Activated B cell treated with CpG ODN at 0.5 μM for 24 hours (primary cell): ENCODE data around the gene BEX4. TPM values are rescaled to one million over a fixed set of nuclear protein-coding genes. Genes with fewer than 3 reads are reported as not detected.
"Not testable (repeated sequence)": the region's sequence is repeated elsewhere in the genome, so short reads cannot be mapped to it uniquely, and the experiment has no call there.

ENCODE experiments used
- ATAC-seq: fragments of 200-7000 bp; cut with Tn5 transposase; one replicate; pipeline ENCODE4 v1.10.0; 2021; ENCODE audit warnings: low read depth, mild to moderate bottlenecking, moderate library complexity
- CTCF ChIA-PET: fragments of 350-600 bp; sonication (Branson Sonifier 250); formaldehyde crosslinking; loops from one replicate; lab custom pipeline; 2021; ENCODE audit warnings: antibody characterized with exemption; lab: Charles Lee
- POLR2A ChIA-PET: fragments of 350-600 bp; sonication (Branson Sonifier 250); formaldehyde crosslinking; loops from one replicate; lab custom pipeline; 2021; ENCODE audit warnings: antibody characterized with exemption; lab: Charles Lee
- DNase-seq: peaks from one replicate; pipeline ENCODE4 v3.0.0; 2022
- H3K27ac Mint-ChIP-seq: one replicate; pipeline ENCODE4 v1.8.0; 2020; ENCODE audit warnings: mixed read lengths
- H3K27me3 Mint-ChIP-seq: one replicate; pipeline ENCODE4 v1.8.0; 2021; ENCODE audit warnings: mixed read lengths
- H3K36me3 Mint-ChIP-seq: one replicate; pipeline ENCODE4 v1.8.0; 2021; ENCODE audit warnings: low read depth, mixed read lengths
- H3K4me1 Mint-ChIP-seq: one replicate; pipeline ENCODE4 v1.8.0; 2021; ENCODE audit warnings: mixed read lengths
- H3K4me3 Mint-ChIP-seq: one replicate; pipeline ENCODE4 v1.8.0; 2020; ENCODE audit warnings: mild to moderate bottlenecking, mixed read lengths
- H3K9me3 Mint-ChIP-seq: one replicate; pipeline ENCODE4 v1.8.0; 2020; ENCODE audit warnings: mixed read lengths
- intact Hi-C: fragments of 100-400 bp; cut with micrococcal nuclease; formaldehyde crosslinking; loops from one replicate; pipeline ENCODE4 v1.15.1; 2024
- total RNA-seq: library from RNA; stranded (reverse); gene quantifications from 2 replicates; pipeline ENCODE4 v1.2.3, GENCODE V29; 2022
- TF ChIP-seq, protein P1 (sequence below): fragments of 200-600 bp; IDR thresholded peaks from one replicate; pipeline ENCODE4 v1.8.0; 2022; ENCODE audit warnings: antibody characterized with exemption, mild to moderate bottlenecking

BEX4 gene
- total RNA-seq, 1 donor from 2014 or later = 12.1 TPM

- CTCF ChIA-PET = interaction anchor here (2.5 kb wide), 1 partner anchor 226 kb away, joined by 9 read pairs; no protein-coding TSS in a partner anchor
- TF ChIP-seq, protein P1, sequence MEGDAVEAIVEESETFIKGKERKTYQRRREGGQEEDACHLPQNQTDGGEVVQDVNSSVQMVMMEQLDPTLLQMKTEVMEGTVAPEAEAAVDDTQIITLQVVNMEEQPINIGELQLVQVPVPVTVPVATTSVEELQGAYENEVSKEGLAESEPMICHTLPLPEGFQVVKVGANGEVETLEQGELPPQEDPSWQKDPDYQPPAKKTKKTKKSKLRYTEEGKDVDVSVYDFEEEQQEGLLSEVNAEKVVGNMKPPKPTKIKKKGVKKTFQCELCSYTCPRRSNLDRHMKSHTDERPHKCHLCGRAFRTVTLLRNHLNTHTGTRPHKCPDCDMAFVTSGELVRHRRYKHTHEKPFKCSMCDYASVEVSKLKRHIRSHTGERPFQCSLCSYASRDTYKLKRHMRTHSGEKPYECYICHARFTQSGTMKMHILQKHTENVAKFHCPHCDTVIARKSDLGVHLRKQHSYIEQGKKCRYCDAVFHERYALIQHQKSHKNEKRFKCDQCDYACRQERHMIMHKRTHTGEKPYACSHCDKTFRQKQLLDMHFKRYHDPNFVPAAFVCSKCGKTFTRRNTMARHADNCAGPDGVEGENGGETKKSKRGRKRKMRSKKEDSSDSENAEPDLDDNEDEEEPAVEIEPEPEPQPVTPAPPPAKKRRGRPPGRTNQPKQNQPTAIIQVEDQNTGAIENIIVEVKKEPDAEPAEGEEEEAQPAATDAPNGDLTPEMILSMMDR = no peak
- POLR2A ChIA-PET = no interaction called here
- Mint-ChIP-seq H3K36me3 (no peaks in the 10 kb centered on the region), H3K4me1 (peaks cover 3% of the 10 kb centered on the region), H3K27me3 (peaks cover 4% of the 10 kb centered on the region), H3K9me3 (no peaks in the 10 kb centered on the region), H3K4me3 (no peak overlapping the region), H3K27ac (no peak overlapping the region)
- DNase-seq (no peak), ATAC-seq (no peak)
- intact Hi-C loops = no loop called here
Observed at GRCh38 chrX:103177556-103177955, 37.4 kb upstream of the BEX4 start.

DNA sequence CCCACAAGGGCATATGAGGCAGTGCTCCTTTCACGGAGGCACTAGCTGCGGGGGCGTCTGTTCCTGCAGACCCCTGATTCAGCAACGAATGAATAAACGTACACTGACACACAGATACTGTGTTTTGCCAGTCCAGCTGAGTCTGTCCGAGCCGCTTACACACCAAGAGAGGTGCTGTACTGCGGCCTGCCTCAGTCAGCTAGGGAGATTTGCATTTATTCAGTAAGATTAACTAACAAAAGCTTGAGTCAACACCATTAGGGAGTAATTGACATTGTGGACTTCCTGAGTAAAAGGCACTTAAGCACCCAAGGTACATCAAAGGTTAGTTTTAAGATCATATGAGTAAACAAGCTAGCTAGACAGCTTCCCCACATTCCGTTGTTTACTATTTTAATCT lies 31.0 kb upstream of the BEX4 start:
- no peaks in the 10 kb centered on the region for H3K36me3 Mint-ChIP-seq
- DNase-seq (no peak), ATAC-seq (no peak)
- TF ChIP-seq, protein P1 = no peak
- no peak overlapping the region for H3K4me3 Mint-ChIP-seq
- ChIA-PET CTCF (no interaction called here), POLR2A (no interaction called here)
- H3K27ac Mint-ChIP-seq = no peak overlapping the region
- no peaks in the 10 kb centered on the region for H3K4me1 Mint-ChIP-seq
- H3K9me3 Mint-ChIP-seq = no peaks in the 10 kb centered on the region
- H3K27me3 Mint-ChIP-seq = no peaks in the 10 kb centered on the region
- intact Hi-C loops = no loop called here

DNA sequence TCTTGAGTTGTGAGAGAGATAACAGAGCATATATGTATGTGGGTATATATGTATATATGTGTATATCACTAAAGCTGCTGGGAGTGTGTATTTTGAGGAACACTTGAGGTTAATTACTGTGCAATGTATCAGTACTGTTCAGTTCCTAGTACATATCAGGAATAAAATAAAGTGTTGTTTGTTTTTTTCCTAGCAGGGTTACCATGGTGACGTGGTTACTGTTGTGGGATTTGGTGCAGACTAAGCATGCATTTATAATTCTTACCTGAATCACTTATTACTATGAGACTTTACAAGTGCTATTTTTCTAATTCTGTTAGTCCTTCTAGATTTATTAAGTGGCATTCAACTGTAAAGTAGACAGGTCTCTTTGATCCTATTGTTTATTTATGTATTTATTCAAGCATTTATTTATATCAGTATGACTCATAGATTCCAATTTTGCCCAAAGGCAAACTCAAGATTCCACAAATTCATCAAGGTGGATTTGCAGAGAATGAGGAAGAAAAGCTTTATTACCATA lies 26.9 kb upstream of the BEX4 start:
- Mint-ChIP-seq H3K9me3 (no peaks in the 10 kb centered on the region), H3K27ac (no peak overlapping the region), H3K36me3 (no peaks in the 10 kb centered on the region), H3K27me3 (no peaks in the 10 kb centered on the region), H3K4me1 (no peaks in the 10 kb centered on the region), H3K4me3 (no peak overlapping the region)
- ChIA-PET POLR2A (no interaction called here), CTCF (no interaction called here)
- intact Hi-C loops = no loop called here
- TF ChIP-seq, protein P1 = no peak
- no peak for ATAC-seq
- DNase-seq = no peak

- H3K36me3 Mint-ChIP-seq = no peaks in the 10 kb centered on the region
- ChIA-PET POLR2A (no interaction called here), CTCF (no interaction called here)
- TF ChIP-seq, protein P1 = no peak
- ATAC-seq (no peak), DNase-seq (no peak)
- peaks cover 3% of the 10 kb centered on the region for H3K27me3 Mint-ChIP-seq
- intact Hi-C loops = no loop called here
- no peaks in the 10 kb centered on the region for H3K4me1 Mint-ChIP-seq
- H3K9me3 Mint-ChIP-seq = no peaks in the 10 kb centered on the region
- no peak overlapping the region for H3K27ac Mint-ChIP-seq
- H3K4me3 Mint-ChIP-seq = no peak overlapping the region
Observed at GRCh38 chrX:103197721-103198306, 17.1 kb upstream of the BEX4 start.

DNA sequence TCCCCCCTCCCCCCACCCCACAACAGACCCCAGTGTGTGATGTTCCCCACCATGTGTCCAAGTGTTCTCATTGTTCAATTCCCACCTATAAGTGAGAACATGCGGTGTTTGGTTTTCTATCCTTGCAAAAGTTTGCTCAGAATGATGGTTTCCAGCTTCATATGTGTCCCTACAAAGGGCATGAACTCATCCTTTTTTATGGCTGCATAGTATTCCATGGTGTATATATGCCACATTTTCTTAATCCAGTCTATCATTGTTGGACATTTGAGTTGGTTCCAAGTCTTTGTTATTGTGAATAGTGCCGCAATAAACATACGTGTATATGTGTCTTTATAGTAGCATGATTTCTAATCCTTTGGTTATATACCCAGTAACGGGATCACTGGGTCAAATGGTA lies 16.2 kb upstream of the BEX4 start:
- H3K9me3 Mint-ChIP-seq, H3K4me3 Mint-ChIP-seq, intact Hi-C loops, H3K27me3 Mint-ChIP-seq, H3K36me3 Mint-ChIP-seq, ATAC-seq, POLR2A ChIA-PET, CTCF ChIA-PET, H3K27ac Mint-ChIP-seq, H3K4me1 Mint-ChIP-seq, DNase-seq: not testable (repeated sequence)

DNA sequence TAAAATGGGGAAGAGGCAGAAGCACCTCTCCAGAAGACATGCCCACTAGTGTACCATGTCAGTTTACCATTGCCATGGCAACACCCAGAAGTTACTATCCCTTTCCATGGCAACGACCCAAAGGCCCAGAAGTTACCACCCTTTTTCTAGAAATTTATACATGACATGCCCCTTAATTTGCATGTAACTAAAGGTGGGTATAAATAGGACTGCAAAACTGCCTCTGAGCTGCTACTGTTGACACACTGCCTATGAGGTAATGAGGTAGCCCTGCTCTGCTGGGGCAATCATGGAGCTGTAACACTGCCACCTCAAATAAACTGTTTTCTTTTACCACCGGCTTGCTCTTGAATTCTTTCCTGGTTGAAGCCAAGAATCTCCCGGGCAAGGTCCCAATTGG lies 13.9 kb upstream of the BEX4 start:
- H3K4me3 Mint-ChIP-seq = no peak overlapping the region

More for the DNA sequence above, 13.9 kb upstream of the BEX4 start:
- Mint-ChIP-seq H3K27ac (no peak overlapping the region), H3K4me1 (no peaks in the 10 kb centered on the region), H3K36me3 (no peaks in the 10 kb centered on the region), H3K27me3 (peaks cover 1% of the 10 kb centered on the region), H3K9me3 (no peaks in the 10 kb centered on the region)
- ATAC-seq (no peak), DNase-seq (no peak)
- TF ChIP-seq, protein P1 = no peak
- ChIA-PET POLR2A (no interaction called here), CTCF (no interaction called here)
- intact Hi-C loops = no loop called here
